Measurements from ENCODE around the gene ADAM10. TPM values are rescaled to one million over a fixed set of nuclear protein-coding genes. Genes with fewer than 3 reads are reported as not detected.

The ADAM10 gene
- total RNA-seq, 1 experiment from 2014 or later = 159 TPM

DNA sequence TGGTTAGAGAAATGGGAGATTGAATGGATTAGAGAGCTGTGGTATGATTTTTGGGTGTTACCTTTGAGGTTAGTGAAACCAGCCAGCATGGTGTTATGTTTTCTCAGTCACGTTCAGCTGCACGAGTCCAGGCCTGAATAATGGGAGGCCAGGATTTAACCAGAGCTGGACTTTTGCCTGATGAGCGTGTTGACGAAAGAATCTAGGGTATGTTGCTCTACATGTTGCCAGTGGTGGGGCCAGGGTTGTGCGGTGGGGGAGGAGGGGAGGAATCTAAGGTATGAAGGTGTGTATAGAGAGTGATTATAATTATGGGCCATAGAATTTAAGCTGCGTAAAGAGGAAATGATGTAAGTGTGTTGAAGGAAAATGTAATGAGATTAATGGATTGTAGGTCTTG lies 44.4 kb upstream of the ADAM10 start:
- H3K27ac ChIP-seq (ENCODE audit: insufficient read length, low read depth, low read length) = no peak overlapping the region
- no peak overlapping the region for H2BK5ac ChIP-seq (ENCODE audit: insufficient read length, low read length)
- H3K23ac ChIP-seq (ENCODE audit: insufficient read length, low read depth, low read length) = no peak overlapping the region
- WGBS (ENCODE audit: extremely low coverage, insufficient read length, low lambda C conversion rate) = 100% methylated on average over 1 of the region's 6 CpGs
- H3K27me3 ChIP-seq (ENCODE audit: insufficient read depth, low read length) = no peaks in the 10 kb centered on the region
- H2BK12ac ChIP-seq (ENCODE audit: insufficient read length, low read depth, low read length) = no peak overlapping the region
- no peak overlapping the region for H3K4ac ChIP-seq (ENCODE audit: low read depth, low read length)
- no peak overlapping the region for H4K8ac ChIP-seq (replicated peaks; ENCODE audit: insufficient read length, low read depth, low read length)
- no peaks in the 10 kb centered on the region for H3K23me2 ChIP-seq (ENCODE audit: insufficient read length, low read depth, low read length, poor library complexity, severe bottlenecking)
- no peaks in the 10 kb centered on the region; the same call in 1 of the 2 replicates for H3K27me3 Mint-ChIP-seq (ENCODE audit: low read depth)
- no peak overlapping the region for H3K56ac ChIP-seq (ENCODE audit: insufficient read length, low read depth, low read length)
- no peak overlapping the region for H2AK5ac ChIP-seq (ENCODE audit: insufficient read length, low read length)
- H3K4me3 Mint-ChIP-seq = no peak overlapping the region
- TF ChIP-seq, protein P1, sequence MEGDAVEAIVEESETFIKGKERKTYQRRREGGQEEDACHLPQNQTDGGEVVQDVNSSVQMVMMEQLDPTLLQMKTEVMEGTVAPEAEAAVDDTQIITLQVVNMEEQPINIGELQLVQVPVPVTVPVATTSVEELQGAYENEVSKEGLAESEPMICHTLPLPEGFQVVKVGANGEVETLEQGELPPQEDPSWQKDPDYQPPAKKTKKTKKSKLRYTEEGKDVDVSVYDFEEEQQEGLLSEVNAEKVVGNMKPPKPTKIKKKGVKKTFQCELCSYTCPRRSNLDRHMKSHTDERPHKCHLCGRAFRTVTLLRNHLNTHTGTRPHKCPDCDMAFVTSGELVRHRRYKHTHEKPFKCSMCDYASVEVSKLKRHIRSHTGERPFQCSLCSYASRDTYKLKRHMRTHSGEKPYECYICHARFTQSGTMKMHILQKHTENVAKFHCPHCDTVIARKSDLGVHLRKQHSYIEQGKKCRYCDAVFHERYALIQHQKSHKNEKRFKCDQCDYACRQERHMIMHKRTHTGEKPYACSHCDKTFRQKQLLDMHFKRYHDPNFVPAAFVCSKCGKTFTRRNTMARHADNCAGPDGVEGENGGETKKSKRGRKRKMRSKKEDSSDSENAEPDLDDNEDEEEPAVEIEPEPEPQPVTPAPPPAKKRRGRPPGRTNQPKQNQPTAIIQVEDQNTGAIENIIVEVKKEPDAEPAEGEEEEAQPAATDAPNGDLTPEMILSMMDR (conservative IDR thresholded peaks at IDR 0.05) = no peak
- H3K14ac ChIP-seq (ENCODE audit: insufficient read depth, low read length) = no peak overlapping the region
- H3K4me1 ChIP-seq (ENCODE audit: insufficient read depth, low read length) = no peaks in the 10 kb centered on the region
- no peak for DNase-seq
- H3K79me1 ChIP-seq (ENCODE audit: insufficient read depth, low read depth, low read length, poor library complexity, severe bottlenecking) = no peaks in the 10 kb centered on the region
- H4K5ac ChIP-seq (ENCODE audit: insufficient read length, low read depth, low read length) = no peak overlapping the region
- no peak overlapping the region for H3K9ac ChIP-seq (ENCODE audit: extremely low read depth, insufficient read length, low read length)
- H3K9me3 ChIP-seq (ENCODE audit: control insufficient read depth, low read depth, low read length) = no peaks in the 10 kb centered on the region
- no peaks in the 10 kb centered on the region for H3K9me3 Mint-ChIP-seq
- H2AFZ ChIP-seq (ENCODE audit: low read length) = no peak overlapping the region
- H4K20me1 ChIP-seq (ENCODE audit: control insufficient read depth, insufficient read depth, insufficient read length) = no peaks in the 10 kb centered on the region
- no peak overlapping the region for H3K4me2 ChIP-seq (ENCODE audit: insufficient read depth, insufficient read length, low read length)
- H3K18ac ChIP-seq (ENCODE audit: insufficient read length, low read depth, low read length) = no peak overlapping the region
- H2BK15ac ChIP-seq (ENCODE audit: low read depth, low read length) = no peak overlapping the region
- H3K79me2 ChIP-seq (ENCODE audit: insufficient read depth, low read length) = no peaks in the 10 kb centered on the region
- no peak overlapping the region for H4K91ac ChIP-seq (ENCODE audit: insufficient read length, low read depth, low read length)
- peaks cover 0 to 18% (median 10%) of the 10 kb centered on the region in 3 experiments; a peak in 6 of 7 replicates for H3K36me3 Mint-ChIP-seq (ENCODE audit: insufficient read depth in 1 of 3, low read depth in 3 of 3)
- no peak overlapping the region for H3T11ph ChIP-seq (ENCODE audit: low read length)
- H3K4me1 Mint-ChIP-seq = peaks cover 0 to 4% of the 10 kb centered on the region in 2 experiments; a peak in 2 of 4 replicates
- peak overlapping the region; percentile 5 to 63 (median 27); a peak in 4 of 7 replicates for H3K27ac Mint-ChIP-seq
- no peak overlapping the region for H2BK20ac ChIP-seq (ENCODE audit: low read depth, low read length, poor library complexity, severe bottlenecking)
- no peak overlapping the region for H2BK120ac ChIP-seq (ENCODE audit: low read depth, low read length, poor library complexity, severe bottlenecking)

Data from H9 (cell line).